Gastroesophageal sphincter (tissue), 3 donors: ENCODE results near the gene GMDS.

ENCODE experiments used
- CTCF ChIP-seq, 4 experiments: fragments of 200-600 bp in 2 of 4; fragments of 450-650 bp in 2 of 4; sonication (generic) in 1 of 4; IDR thresholded peaks; one replicate each; pipeline ENCODE4 v1.5.1; 2017 to 2019; ENCODE audit warnings: antibody characterized with exemption in 4 of 4, mild to moderate bottlenecking in 2 of 4, moderate library complexity in 2 of 4
- POLR2A ChIP-seq, 2 donors: fragments of 450-650 bp; IDR thresholded peaks; one replicate each; pipeline ENCODE4 v1.6.1; 2017; ENCODE audit warnings: antibody characterized with exemption in 2 of 2, mild to moderate bottlenecking in 2 of 2, moderate library complexity in 1 of 2

GRCh38 chr6:1958257-1958656, 287.1 kb downstream of the GMDS start:
- TF ChIP-seq CTCF (IDR thresholded peaks at IDR 0.05) (no peak), POLR2A (IDR thresholded peaks at IDR 0.05) (no peak)
